ENCODE measurements around the gene TMEM132C.

GRCh38 chr12:128328961-128329360 is 62.0 kb downstream of the TMEM132C start:
- TF ChIP-seq POLR2AphosphoS5 (IDR thresholded peaks at IDR 0.05; ENCODE audit: low read depth, low read length) (no peak), SUZ12 (IDR thresholded peaks at IDR 0.05; ENCODE audit: low read length) (no peak), NRF1 (IDR thresholded peaks at IDR 0.05; ENCODE audit: low read depth, low read length) (no peak), GABPA (IDR thresholded peaks at IDR 0.05; ENCODE audit: borderline replicate concordance, insufficient read depth, low read length) (no peak), TBP (IDR thresholded peaks at IDR 0.05; ENCODE audit: low read depth, low read length) (no peak), POLR2A (IDR thresholded peaks at IDR 0.05; ENCODE audit: control extremely low read depth in 1 of 2, low read depth in 2 of 2, low read length in 2 of 2) (no peak), ZNF274 (IDR thresholded peaks at IDR 0.05; ENCODE audit: borderline replicate concordance, extremely low read depth, low read length) (no peak), EZH2 (IDR thresholded peaks at IDR 0.05; ENCODE audit: low read depth, low read length, severe bottlenecking) (no peak), CTCF (IDR thresholded peaks at IDR 0.05; ENCODE audit: control extremely low read depth in 1 of 3, insufficient read depth in 1 of 3, low read depth in 1 of 3, low read length in 3 of 3) (no peak), RAD21 (IDR thresholded peaks at IDR 0.05 in 1 of 2, conservative IDR thresholded peaks at IDR 0.05 in 1 of 2; ENCODE audit: low read depth in 2 of 2, low read length in 2 of 2) (no peak), RNF2 (IDR thresholded peaks at IDR 0.05; ENCODE audit: borderline replicate concordance, low read depth, low read length, missing control alignments, poor library complexity, severe bottlenecking) (no peak), ATF3 (IDR thresholded peaks at IDR 0.05; ENCODE audit: insufficient read depth, low read depth, low read length) (no peak), BACH1 (IDR thresholded peaks at IDR 0.05; ENCODE audit: low read length) (no peak), EGR1 (IDR thresholded peaks at IDR 0.05; ENCODE audit: borderline replicate concordance, low read depth, low read length) (no peak)
